K562 treated with DMSO at 1 percent for 24 hours (cell line): ENCODE results near the gene PIGX. TPM values are rescaled to one million over a fixed set of nuclear protein-coding genes. Genes with fewer than 3 reads are reported as not detected.

ENCODE experiments used
- total RNA-seq: library from RNA; unstranded; fragments of 300-600 nt; gene quantifications from 2 replicates; pipeline ENCODE4 v1.2.3, GENCODE V29; 2022; ENCODE audit warnings: low read depth; ENCODE audit not compliant: insufficient read depth

The PIGX gene
- total RNA-seq, result 33.0 and 37.8 TPM in 2 replicates

DNA sequence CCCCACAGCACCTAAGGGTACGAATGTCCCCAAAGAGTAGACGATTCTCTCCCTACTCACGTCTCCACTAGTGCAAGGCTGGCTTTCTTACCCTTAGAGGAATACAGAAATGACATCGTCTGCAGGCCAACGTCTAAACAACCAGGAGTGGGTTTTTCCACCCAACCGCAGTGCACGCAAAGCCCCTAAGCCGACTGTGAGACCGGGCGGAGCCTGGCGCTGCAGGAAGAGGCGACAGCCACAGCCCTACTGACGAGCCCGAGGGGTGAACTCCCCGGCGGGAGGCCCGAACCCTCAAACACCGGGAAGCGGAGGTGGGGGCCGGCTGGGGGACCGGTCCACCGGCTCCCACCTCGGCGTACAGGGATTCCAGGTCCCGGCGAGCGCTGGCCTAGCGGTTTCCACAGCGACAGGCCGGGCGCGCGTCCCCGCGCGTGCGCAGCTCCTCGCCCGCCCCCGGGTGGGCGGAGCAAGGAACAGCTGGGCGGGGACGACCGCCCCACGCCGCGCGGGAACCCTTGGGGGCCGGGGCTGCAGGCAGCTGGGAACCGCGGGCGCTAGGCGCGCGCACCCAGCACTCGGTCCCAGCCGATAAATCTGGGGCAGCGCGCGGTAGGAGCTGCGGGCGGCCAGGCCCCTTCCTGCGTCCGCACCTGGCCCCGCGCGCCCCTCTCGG, at the start of gene PIGX, which contains the start of gene CEP19:
TSS of gene PIGX (plus strand) at position 540 of the 676 bp plus-strand sequence.
TSS of gene CEP19 (minus strand) at position 413 of the 676 bp plus-strand sequence. CDS start 3,593 bp downstream, outside the sequence.

GRCh38 chr3:196739671-196740480, 27.7 kb downstream of the PIGX start, which contains the start of gene PAK2:
Gene PAK2, plus strand, starts transcription at chr3:196739857. Its CDS starts 42,790 bp downstream, at chr3:196782647.

Other genes with a start within 250 kb of the PIGX start
- 12.6 and 13.0 TPM in 2 replicates for gene RNF168, start 208.6 kb upstream of the PIGX start, total RNA-seq
- not detected in 2 replicates for gene SMCO1, start 197.0 kb upstream of the PIGX start, total RNA-seq
- gene WDR53, start 143.8 kb upstream of the PIGX start, total RNA-seq, result 15.0 and 16.8 TPM in 2 replicates
- gene FBXO45, start 143.7 kb upstream of the PIGX start, total RNA-seq, result 9.6 and 10.8 TPM in 2 replicates
- gene NRROS, start 72.7 kb upstream of the PIGX start, total RNA-seq, result 12.1 and 12.3 TPM in 2 replicates
- gene CEP19, start 127 bp upstream of the PIGX start, total RNA-seq, result 5.1 and 5.6 TPM in 2 replicates
- 24.4 and 24.6 TPM in 2 replicates for gene PAK2, start 27.5 kb downstream of the PIGX start, total RNA-seq
- 13.6 and 18.3 TPM in 2 replicates for gene SENP5, start 155.5 kb downstream of the PIGX start, total RNA-seq
- 35.8 and 43.4 TPM in 2 replicates for gene NCBP2, start 230.2 kb downstream of the PIGX start, total RNA-seq